Spleen (tissue), 13 donors: ENCODE measurements around the gene NUP107. TPM values are rescaled to one million over a fixed set of nuclear protein-coding genes. Genes with fewer than 3 reads are reported as not detected.
"Not testable (repeated sequence)": the region's sequence is repeated elsewhere in the genome, so short reads cannot be mapped to it uniquely, and the experiment has no call there.

Source experiments
- DNase-seq: peaks from one replicate; pipeline ENCODE4 v3.0.0-alpha.2; 2020
- H3K27ac ChIP-seq, 8 donors: fragments of 200-600 bp; sonication (generic) in 7 of 8; 1 replicate in 4 of 8; 2 replicates in 4 of 8; pipeline versions ENCODE4 v1.5.0 to v1.8.0; 2016 to 2021; ENCODE audit warnings: inconsistent platforms in 4 of 8, mild to moderate bottlenecking in 4 of 8, moderate library complexity in 1 of 8
- H3K27me3 ChIP-seq, 7 donors: fragments of 200-600 bp; sonication (generic) in 6 of 7; replicated peaks in 1 of 7; 1 replicate in 4 of 7; 2 replicates in 3 of 7; pipeline versions ENCODE4 v1.5.0 to v1.8.0; 2016 to 2021; ENCODE audit warnings: inconsistent platforms in 3 of 7, mild to moderate bottlenecking in 1 of 7
- H3K36me3 ChIP-seq, 6 donors: fragments of 200-600 bp; sonication (generic) in 5 of 6; 1 replicate in 4 of 6; 2 replicates in 2 of 6; pipeline versions ENCODE4 v1.5.0 to v1.8.0; 2016 to 2021; ENCODE audit warnings: inconsistent platforms in 2 of 6
- H3K4me1 ChIP-seq, 6 donors: fragments of 200-600 bp; sonication (generic) in 5 of 6; 1 replicate in 3 of 6; 2 replicates in 3 of 6; pipeline versions ENCODE4 v1.5.0 to v1.8.0; 2016 to 2021; ENCODE audit warnings: inconsistent platforms in 3 of 6
- H3K4me3 ChIP-seq, 8 donors: fragments of 200-600 bp; sonication (generic) in 7 of 8; 1 replicate in 4 of 8; 2 replicates in 4 of 8; pipeline versions ENCODE4 v1.5.0 to v1.8.0; 2016 to 2021; ENCODE audit warnings: inconsistent platforms in 4 of 8, mild to moderate bottlenecking in 4 of 8, moderate library complexity in 2 of 8
- H3K9me3 ChIP-seq, 8 donors: fragments of 200-600 bp; sonication (generic) in 7 of 8; 1 replicate in 4 of 8; 2 replicates in 4 of 8; pipeline versions ENCODE4 v1.5.0 to v1.8.0; 2016 to 2021; ENCODE audit warnings: inconsistent platforms in 4 of 8
- CTCF ChIP-seq, 11 experiments: fragments of 200-600 bp in 7 of 11; fragments of 450-650 bp in 4 of 11; sonication (generic) in 4 of 11; IDR thresholded peaks in 8 of 11; conservative IDR thresholded peaks in 3 of 11; 1 replicate in 7 of 11; 2 replicates in 4 of 11; pipeline versions ENCODE4 v1.4.0 to v1.8.0; 2016 to 2021; ENCODE audit warnings: antibody characterized with exemption in 11 of 11, inconsistent platforms in 4 of 11, mild to moderate bottlenecking in 1 of 11
- POLR2A ChIP-seq, 3 donors: fragments of 450-650 bp; IDR thresholded peaks; one replicate each; pipeline ENCODE4 v1.5.1; 2017; ENCODE audit warnings: antibody characterized with exemption in 3 of 3, mild to moderate bottlenecking in 1 of 3
- POLR2AphosphoS5 ChIP-seq, 3 donors: sonication (generic); formaldehyde crosslinking; IDR thresholded peaks; one replicate each; pipeline ENCODE4 v1.5.1; 2017; ENCODE audit warnings: antibody characterized with exemption in 3 of 3
- WGBS, 5 donors: extraction: QIAGEN DNeasy Blood & Tissue Kit in 3 of 5; methylation state at CpG; one replicate each; pipeline versions ENCODE4 v1.1.5 to v1.1.7; 2013 to 2018; 5-methylcytosine and 5-hydroxymethylcytosine counted together
- intact Hi-C: fragments of 100-400 bp; cut with DNase I; formaldehyde crosslinking; loops from one replicate; pipeline ENCODE4 v1.15.0; 2023; ENCODE audit warnings: low total_unique reads
- long read RNA-seq, 2 donors: transcript quantifications; one replicate each; lab custom pipeline, GENCODE V29; 2026
- polyA plus RNA-seq, 3 donors: library from polyadenylated mRNA; stranded (reverse); fragments of 200-250 nt; gene quantifications; one replicate each; pipeline ENCODE4 v1.2.1, GENCODE V29; 2013
- total RNA-seq, 7 donors: library from RNA; depleted of rRNA in 3 of 7; stranded (reverse); fragments of >200 nt in 3 of 7; fragmentation: NEBNext Ultra II Directional in 4 of 7; extraction: Animal tissue kit (Norgen Biotek cat#: 25700) in 4 of 7; gene quantifications; one replicate each; pipeline versions ENCODE4 v1.1.0 to v1.2.1, GENCODE V29; 2016 to 2021
- donor health status: healthy with polysubstance abuse.
- donor health status: DM: no; HTN: no; CAD: no; lungs with moderate emphysema.
- donor health status: DM: no; HTN: no; CAD: no.
- donor health status: Bipolar disorder and iron deficiency.
- donor health status: healthy.
- donor health status: DM: no; HTN: no; CAD: no.
- donor health status: DM: yes; HTN: yes; CAD: no.

Gene NUP107
- total RNA-seq (10 to 100 TPM; 41.1 to 61.4 (median 53.4) TPM), polyA plus RNA-seq (10 to 100 TPM; 19.7 to 26.7 (median 20.3) TPM)
- long read RNA-seq, donor 1, full-length matches to known transcripts, result 3 of 3 reads
- long read RNA-seq, donor 1, partial matches to known transcripts, result 0 of 3 reads
- long read RNA-seq, donor 1, other reads (novel, unspliced or antisense), result 0 of 3 reads
- long read RNA-seq, donor 2, full-length matches to known transcripts, result 4 of 14 reads
- long read RNA-seq, donor 2, partial matches to known transcripts, result 10 of 14 reads
- long read RNA-seq, donor 2, other reads (novel, unspliced or antisense), result 0 of 14 reads

DNA sequence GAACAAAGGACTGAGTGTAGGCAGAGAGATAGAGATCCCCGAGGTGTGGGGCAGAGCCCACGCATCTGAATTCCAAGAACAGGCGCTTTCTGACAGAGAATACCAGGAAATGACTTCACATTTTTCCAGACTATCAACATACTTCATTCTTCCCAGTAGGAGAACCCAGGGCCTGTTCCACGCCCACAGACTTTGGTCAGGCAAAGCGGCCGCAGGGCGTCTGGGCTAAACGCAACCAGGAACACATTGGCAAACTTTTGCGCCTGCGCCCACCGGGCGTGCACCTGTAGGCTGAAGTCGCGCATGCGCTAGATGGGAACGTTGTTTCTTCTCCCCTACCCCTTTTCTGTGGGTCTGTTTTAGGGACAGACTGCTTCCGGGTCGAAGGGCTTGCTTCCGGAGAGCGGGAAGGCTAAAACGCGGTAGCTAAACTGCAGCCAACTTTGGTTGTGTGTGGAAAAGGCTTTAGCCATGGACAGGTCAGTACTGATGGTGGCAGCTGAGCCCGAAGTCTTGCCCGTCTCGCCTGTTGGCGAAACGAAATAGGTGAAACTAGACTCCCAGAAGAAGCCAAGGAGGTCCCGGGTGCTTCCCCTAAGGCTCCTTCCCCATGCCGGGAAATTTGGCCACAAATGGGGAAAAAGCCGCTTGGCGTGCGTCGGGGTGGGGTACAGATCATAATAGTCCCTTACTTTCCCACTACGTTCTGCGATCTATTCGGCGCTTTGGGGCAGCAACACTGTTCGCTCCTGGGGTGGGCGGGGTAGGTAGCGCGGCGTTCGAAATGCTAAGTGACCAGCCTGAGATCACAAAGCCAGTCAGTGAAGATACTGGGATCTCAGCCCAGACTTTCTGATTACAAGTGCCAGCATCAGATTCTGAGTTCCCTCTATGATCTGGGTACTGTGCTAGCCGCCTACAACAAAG, at the start of gene NUP107:
NUP107 (plus strand) TSS at position 384 of the 927 bp plus-strand sequence; CDS start at position 472, 88 bp downstream.
- peak within 1 kb of the TSS; percentile 68 to 90 (median 86) for H3K27ac ChIP-seq
- whole genome bisulfite sequencing, 5 donors, result 0 to 1% (median 1%) methylated on average over 38 to 44 of the region's 44 CpGs
- peak within 1 kb of the TSS; percentile 78 to 100 (median 97) for H3K4me3 ChIP-seq
- intact Hi-C loops, result loop anchor here (5.0 to 10.0 kb wide), 2 partner anchors 75 to 332 kb away; partner anchors contain the start of gene RAP1B
- H3K9me3 ChIP-seq, result no peaks in the 10 kb centered on the region
- peaks cover 0 to 28% (median 20%) of the 10 kb centered on the region in 6 donors for H3K36me3 ChIP-seq
- H3K27me3 ChIP-seq, result no peaks in the 10 kb centered on the region
- peak; percentile 99 for DNase-seq
- TF ChIP-seq POLR2AphosphoS5 (IDR thresholded peaks at IDR 0.05) (peak; percentile 93 to 96 (median 94)), POLR2A (IDR thresholded peaks at IDR 0.05) (peak in 1 of 3 donors; percentile 73), CTCF (IDR thresholded peaks at IDR 0.05 in 8 of 11, conservative IDR thresholded peaks at IDR 0.05 in 3 of 11) (peak in 6 of 11 experiments; percentile 15 to 42 (median 33))
- H3K4me1 ChIP-seq, result peaks cover 18 to 41% (median 27%) of the 10 kb centered on the region in 6 donors

GRCh38 chr12:68637439-68637838, 49.3 kb upstream of the NUP107 start:
- peaks cover 71 to 100% (median 99%) of the 10 kb centered on the region in 6 donors for H3K4me1 ChIP-seq
- H3K27ac ChIP-seq, result peak overlapping the region in 4 of 8 donors; percentile 2 to 33 (median 22)

GRCh38 chr12:68638171-68638570, 48.6 kb upstream of the NUP107 start:
- Histone ChIP-seq H3K4me3 (no peak overlapping the region), H3K9me3 (no peaks in the 10 kb centered on the region), H3K4me1 (peaks cover 71 to 100% (median 95%) of the 10 kb centered on the region in 6 donors), H3K36me3 (peaks cover 0 to 16% (median 6%) of the 10 kb centered on the region in 6 donors), H3K27ac (peak overlapping the region in 5 of 8 donors; percentile 2 to 47 (median 23)), H3K27me3 (no peaks in the 10 kb centered on the region)
- intact Hi-C loops, result no loop called here
- TF ChIP-seq CTCF (IDR thresholded peaks at IDR 0.05 in 8 of 11, conservative IDR thresholded peaks at IDR 0.05 in 3 of 11) (no peak), POLR2AphosphoS5 (IDR thresholded peaks at IDR 0.05) (no peak)
- 29 to 45% (median 38%) methylated on average over 3 of the region's 3 CpGs for WGBS, 5 donors
- no peak for DNase-seq

More at GRCh38 chr12:68637439-68637838, 49.3 kb upstream of the NUP107 start:
- H3K9me3 ChIP-seq, DNase-seq, intact Hi-C loops, H3K4me3 ChIP-seq, H3K27me3 ChIP-seq: not testable (repeated sequence)
- peaks cover 0 to 10% (median 1%) of the 10 kb centered on the region in 6 donors for H3K36me3 ChIP-seq
- 68 to 87% (median 84%) methylated on average over 3 of the region's 3 CpGs for WGBS, 5 donors

GRCh38 chr12:68638721-68639395, 47.9 kb upstream of the NUP107 start:
- intact Hi-C loops, result no loop called here
- Histone ChIP-seq H3K36me3 (peaks cover 0 to 16% (median 6%) of the 10 kb centered on the region in 6 donors), H3K4me1 (peaks cover 64 to 100% (median 90%) of the 10 kb centered on the region in 6 donors), H3K4me3 (no peak overlapping the region), H3K27me3 (no peaks in the 10 kb centered on the region), H3K27ac (peak overlapping the region in 3 of 8 donors; percentile 10 to 53 (median 24)), H3K9me3 (no peaks in the 10 kb centered on the region)
- TF ChIP-seq CTCF (IDR thresholded peaks at IDR 0.05 in 8 of 11, conservative IDR thresholded peaks at IDR 0.05 in 3 of 11) (no peak), POLR2AphosphoS5 (IDR thresholded peaks at IDR 0.05) (no peak), POLR2A (IDR thresholded peaks at IDR 0.05) (no peak)
- 73 to 82% (median 74%) methylated on average over 12 of the region's 12 CpGs for WGBS, 5 donors
- no peak for DNase-seq
